Measurements from ENCODE around the gene ENPP5.
"Not testable (repeated sequence)": the region's sequence is repeated elsewhere in the genome, so short reads cannot be mapped to it uniquely, and the experiment has no call there.

The ENPP5 gene

GRCh38 chr6:46175976-46176375 lies 5.2 kb upstream of the ENPP5 start:
- peak; percentile 39 for FAIRE-seq
- DNase-seq (ENCODE audit: insufficient read length, low spot score): no peak

- FAIRE-seq: peak; percentile 94
- DNase-seq (ENCODE audit: insufficient read length, low spot score): peak; percentile 21
Measured at GRCh38 chr6:46175446-46175845, 4.7 kb upstream of the ENPP5 start.

GRCh38 chr6:46174904-46175303 lies 4.1 kb upstream of the ENPP5 start:
- FAIRE-seq (no peak), DNase-seq (ENCODE audit: insufficient read length, low spot score) (no peak)

- FAIRE-seq (no peak), DNase-seq (ENCODE audit: insufficient read length, low spot score) (no peak)
Measured at GRCh38 chr6:46172176-46172575, 1.4 kb upstream of the ENPP5 start.

GRCh38 chr6:46160102-46160501 lies 10.7 kb downstream of the ENPP5 start:
- DNase-seq (ENCODE audit: insufficient read length, low spot score) (no peak), FAIRE-seq (no peak)

- DNase-seq (ENCODE audit: insufficient read length, low spot score): no peak
- no peak for FAIRE-seq
Measured at GRCh38 chr6:46159229-46159628, 11.6 kb downstream of the ENPP5 start.

- FAIRE-seq: no peak
- DNase-seq (ENCODE audit: insufficient read length, low spot score): no peak
Measured at GRCh38 chr6:46156701-46157100, 14.1 kb downstream of the ENPP5 start.

GRCh38 chr6:46149066-46149465 lies 21.7 kb downstream of the ENPP5 start:
- not testable (repeated sequence) for FAIRE-seq; DNase-seq (ENCODE audit: insufficient read length, low spot score)

- DNase-seq (ENCODE audit: insufficient read length, low spot score) (no peak), FAIRE-seq (no peak)
Measured at GRCh38 chr6:46144270-46144669, 26.5 kb downstream of the ENPP5 start.

GRCh38 chr6:46138281-46138680 lies 32.5 kb downstream of the ENPP5 start:
- DNase-seq (ENCODE audit: insufficient read length, low spot score) (peak; percentile 12), FAIRE-seq (peak; percentile 87)

GRCh38 chr6:46137387-46137786 lies 33.4 kb downstream of the ENPP5 start:
- DNase-seq (ENCODE audit: insufficient read length, low spot score) (no peak), FAIRE-seq (peak; percentile 69)

- no peak for FAIRE-seq
- DNase-seq (ENCODE audit: insufficient read length, low spot score): no peak
Measured at GRCh38 chr6:46136831-46137230, 33.9 kb downstream of the ENPP5 start.

- DNase-seq (ENCODE audit: insufficient read length, low spot score) (no peak), FAIRE-seq (no peak)
Measured at GRCh38 chr6:46135176-46135575, 35.6 kb downstream of the ENPP5 start.

GRCh38 chr6:46134216-46134615 lies 36.6 kb downstream of the ENPP5 start:
- FAIRE-seq (no peak), DNase-seq (ENCODE audit: insufficient read length, low spot score) (no peak)

GRCh38 chr6:46131291-46131690 lies 39.5 kb downstream of the ENPP5 start:
- not testable (repeated sequence) for FAIRE-seq; DNase-seq (ENCODE audit: insufficient read length, low spot score)

GRCh38 chr6:46130666-46131065 lies 40.1 kb downstream of the ENPP5 start:
- DNase-seq (ENCODE audit: insufficient read length, low spot score) (no peak), FAIRE-seq (peak; percentile 79)

GRCh38 chr6:46129629-46130511 lies 40.9 kb downstream of the ENPP5 start, which contains the start of gene ENPP4:
ENPP4 (plus strand) TSS chr6:46129989; CDS start chr6:46139584, 9,595 bp downstream.
- DNase-seq (ENCODE audit: insufficient read length, low spot score): peak; percentile 81
- FAIRE-seq: peak; percentile 99

GRCh38 chr6:46129291-46129628 lies 41.5 kb downstream of the ENPP5 start:
- no peak for FAIRE-seq
- no peak for DNase-seq (ENCODE audit: insufficient read length, low spot score)

- no peak for DNase-seq (ENCODE audit: insufficient read length, low spot score)
- FAIRE-seq: peak; percentile 79
Measured at GRCh38 chr6:46128476-46128875, 42.3 kb downstream of the ENPP5 start.

- not testable (repeated sequence) for DNase-seq (ENCODE audit: insufficient read length, low spot score); FAIRE-seq
Measured at GRCh38 chr6:46119679-46120078, 51.1 kb downstream of the ENPP5 start.

- no peak for FAIRE-seq
- no peak for DNase-seq (ENCODE audit: insufficient read length, low spot score)
Measured at GRCh38 chr6:46118836-46119235, 51.9 kb downstream of the ENPP5 start.

GRCh38 chr6:46118157-46118556 lies 52.6 kb downstream of the ENPP5 start:
- DNase-seq (ENCODE audit: insufficient read length, low spot score) (no peak), FAIRE-seq (no peak)
